OCI-LY3 (cell line): ENCODE data around the gene ERGIC1.

Source experiments
- CTCF ChIP-seq: fragments of 200-600, 300-600 bp; sonication (generic); IDR thresholded peaks from 2 replicates; pipeline ENCODE4 v1.5.1; 2014; ENCODE audit warnings: antibody characterized with exemption, low read length, low read depth
- EZH2phosphoT487 ChIP-seq: fragments of 200-600 bp; shearing (Covaris generic); IDR thresholded peaks from 2 replicates; pipeline ENCODE4 v1.6.1; 2018; ENCODE audit warnings: antibody characterized with exemption, mixed run types, low read depth

- TF ChIP-seq EZH2phosphoT487 (no peak), CTCF (no peak)
Observed at GRCh38 chr5:172895549-172895948, 61.5 kb downstream of the ERGIC1 start.
